Activated CD8-positive, alpha-beta memory T cell treated with anti-CD3 and anti-CD28 coated beads, Interleukin-2, amount 50 U/mL, for 1 hour (primary cell): Measurements from ENCODE around the gene FSD2.
"Not testable (repeated sequence)": the region's sequence is repeated elsewhere in the genome, so short reads cannot be mapped to it uniquely, and the experiment has no call there.

Experiments
- DNase-seq: peaks from one replicate; pipeline ENCODE4 v3.0.0-alpha.2; 2020; ENCODE audit errors: extremely low read depth

FSD2 gene

DNA sequence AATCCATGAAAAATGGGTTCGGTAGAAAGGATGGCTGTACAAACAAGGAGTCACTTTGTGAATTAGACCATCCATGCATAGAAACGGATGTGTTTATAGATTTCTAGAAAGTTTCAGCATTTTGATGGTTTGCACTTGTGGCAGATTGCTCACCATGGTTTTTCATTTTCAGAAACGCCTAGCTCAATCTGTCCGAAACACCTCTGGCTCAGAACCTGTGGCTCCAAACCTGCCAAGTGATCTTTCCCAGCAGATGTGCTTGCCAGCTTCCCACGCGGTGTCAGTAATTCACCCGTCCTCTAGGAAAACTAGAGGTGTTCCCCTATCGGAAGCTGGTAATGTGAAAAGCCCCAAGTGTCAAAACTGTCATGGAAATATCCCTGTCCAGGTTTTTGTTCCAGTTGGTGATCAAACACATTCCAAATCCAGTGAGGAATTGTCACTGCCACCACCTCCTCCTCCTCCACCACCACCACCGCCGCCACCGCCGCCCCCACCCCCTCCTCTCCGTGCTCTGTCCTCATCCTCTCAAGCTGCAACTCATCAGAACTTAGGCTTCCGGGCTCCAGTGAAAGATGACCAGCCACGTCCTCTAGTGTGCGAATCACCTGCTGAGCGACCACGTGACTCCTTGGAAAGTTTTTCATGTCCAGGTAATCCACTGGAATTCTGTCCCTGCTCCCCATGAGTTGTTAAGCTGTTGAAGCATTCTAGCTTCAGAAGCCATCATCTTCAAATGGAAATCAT lies 24.7 kb upstream of the FSD2 start:
- DNase-seq, result no peak

GRCh38 chr15:82829234-82829633 lies 23.4 kb upstream of the FSD2 start:
- no peak for DNase-seq

DNA sequence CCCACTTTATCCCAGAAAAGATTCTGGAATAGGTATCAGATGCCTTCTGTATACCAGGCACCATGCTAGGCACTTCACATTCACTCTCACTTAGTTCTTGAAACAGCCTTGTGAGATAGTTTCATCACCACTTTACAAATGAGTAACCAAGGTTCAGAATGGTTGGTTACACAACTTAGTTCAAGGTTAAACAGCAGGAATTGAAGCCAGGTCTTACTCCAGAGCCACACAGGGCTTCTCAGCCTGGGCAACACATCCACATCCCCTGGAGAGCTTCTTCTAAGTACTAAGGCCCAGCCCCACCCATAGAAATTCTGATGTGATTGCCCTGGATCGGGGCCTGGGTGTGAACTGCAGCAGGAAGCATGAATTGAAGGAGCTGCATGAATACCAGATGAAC lies 22.2 kb upstream of the FSD2 start:
- no peak for DNase-seq

DNA sequence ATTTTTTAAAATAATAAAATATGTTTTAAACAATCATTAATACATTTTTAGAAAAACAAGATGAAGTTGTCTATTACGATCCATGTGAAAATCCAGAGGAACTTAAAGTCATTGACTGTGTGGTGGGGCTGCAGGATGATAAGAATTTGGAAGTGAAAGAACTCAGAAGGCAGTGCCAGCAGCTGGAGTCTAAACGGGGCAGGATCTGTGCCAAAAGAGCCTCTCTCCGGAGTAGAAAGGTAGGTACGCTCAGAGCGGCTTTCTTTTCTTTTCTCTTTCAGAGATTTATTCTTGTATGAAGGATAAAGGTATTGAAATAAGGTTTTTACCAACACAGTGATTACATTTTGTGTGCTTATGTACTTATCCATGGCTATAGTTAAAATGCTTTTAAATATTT lies 17.2 kb upstream of the FSD2 start:
- no peak for DNase-seq

DNA sequence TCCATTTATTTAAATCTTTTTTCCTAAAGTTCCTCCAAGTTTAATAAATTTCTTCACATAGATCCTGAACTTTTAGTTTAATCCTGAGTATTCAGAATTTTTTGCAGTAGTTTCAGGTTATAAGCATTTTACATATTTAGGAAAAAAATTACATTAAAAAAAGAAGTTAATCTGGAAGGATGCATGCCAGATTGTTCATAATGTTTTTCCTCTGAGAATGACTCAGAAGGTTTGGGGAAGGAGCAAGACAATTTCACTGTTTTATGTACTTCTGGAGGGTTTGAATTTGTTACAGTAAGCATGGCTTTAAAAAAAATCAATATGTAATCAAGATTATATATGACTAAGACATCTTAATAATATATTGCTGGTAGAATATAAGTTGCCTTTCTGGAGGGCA lies 16.0 kb upstream of the FSD2 start:
- not testable (repeated sequence) for DNase-seq

DNA sequence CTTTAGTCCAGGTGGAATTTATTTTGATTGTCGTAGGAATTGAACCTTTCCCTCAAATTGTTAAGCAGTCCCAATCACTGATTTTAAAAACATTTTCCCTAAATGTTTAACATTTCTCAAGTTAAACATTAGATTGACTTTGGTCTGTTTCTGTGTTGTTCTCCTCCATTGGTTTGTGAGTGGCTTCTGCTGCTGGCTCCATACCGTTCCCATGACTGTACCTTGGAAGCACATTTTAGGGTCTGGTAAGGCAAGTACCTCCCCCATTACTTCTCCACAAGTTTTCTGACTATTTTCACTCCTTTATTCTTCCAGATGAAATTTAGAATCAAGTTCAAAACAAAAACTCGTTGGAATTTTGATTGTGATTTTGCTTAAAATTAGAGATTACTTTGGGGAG lies 15.5 kb upstream of the FSD2 start:
- DNase-seq, result not testable (repeated sequence)

DNA sequence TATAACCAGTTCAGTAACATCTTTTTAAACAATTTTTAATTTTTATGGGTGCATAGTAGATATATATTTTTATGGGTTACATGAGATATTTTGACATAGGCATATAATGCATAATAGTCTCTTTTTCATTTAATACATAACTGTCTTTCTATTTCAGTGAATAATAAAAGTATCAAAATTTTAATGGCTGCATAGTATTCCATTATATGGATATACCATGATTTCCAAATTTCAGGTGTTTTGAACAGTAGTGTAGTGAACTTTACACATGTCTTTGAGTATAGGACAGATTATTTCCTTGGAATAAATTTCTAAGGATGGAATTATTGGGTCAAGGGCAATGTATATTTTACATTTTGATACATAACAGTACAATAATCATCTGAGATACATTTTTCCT lies 14.3 kb upstream of the FSD2 start:
- DNase-seq, result no peak

GRCh38 chr15:82812994-82813393 lies 7.1 kb upstream of the FSD2 start:
- no peak for DNase-seq

- DNase-seq, result no peak
Observed at GRCh38 chr15:82810890-82811426, 5.1 kb upstream of the FSD2 start.

DNA sequence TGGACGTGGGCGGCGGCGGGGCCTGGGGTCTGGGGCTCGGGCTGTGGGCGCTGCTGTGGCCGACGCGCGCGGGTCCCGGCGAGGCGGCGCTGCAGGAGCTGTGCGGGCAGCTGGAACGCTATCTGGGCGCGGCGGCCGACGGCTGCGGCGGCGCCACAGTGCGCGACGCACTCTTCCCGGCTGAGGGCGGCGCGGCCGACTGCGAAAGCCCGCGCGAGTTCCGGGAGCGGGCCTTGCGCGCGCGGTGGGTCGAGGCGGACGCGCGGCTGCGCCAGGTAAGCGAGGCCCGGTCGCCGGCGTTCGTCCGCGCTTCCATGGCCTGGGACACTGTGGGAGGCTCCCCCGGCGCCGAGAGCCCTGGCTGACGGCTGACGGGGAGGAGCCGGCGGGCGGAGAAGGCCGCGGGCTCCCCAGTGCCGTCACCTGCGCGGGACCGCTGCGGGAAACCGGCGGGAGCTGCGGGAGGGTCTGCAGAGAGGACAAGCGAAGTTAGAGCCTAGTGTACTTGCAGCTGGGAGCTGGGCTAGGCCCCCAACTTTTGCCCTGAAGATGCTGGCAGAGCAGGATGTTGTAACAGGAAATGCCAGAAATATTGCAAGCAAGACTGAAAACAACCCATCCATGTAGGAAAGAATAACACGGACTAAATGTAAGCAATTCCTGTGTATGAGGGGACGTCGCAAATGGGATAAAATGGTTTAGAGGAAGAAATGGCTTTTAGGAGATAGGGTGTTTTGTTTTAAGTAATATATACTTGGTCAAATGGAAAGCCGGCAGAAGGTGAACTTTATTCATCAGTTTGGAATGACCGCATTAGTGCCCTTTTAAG lies 4.4 kb upstream of the FSD2 start:
- no peak for DNase-seq

DNA sequence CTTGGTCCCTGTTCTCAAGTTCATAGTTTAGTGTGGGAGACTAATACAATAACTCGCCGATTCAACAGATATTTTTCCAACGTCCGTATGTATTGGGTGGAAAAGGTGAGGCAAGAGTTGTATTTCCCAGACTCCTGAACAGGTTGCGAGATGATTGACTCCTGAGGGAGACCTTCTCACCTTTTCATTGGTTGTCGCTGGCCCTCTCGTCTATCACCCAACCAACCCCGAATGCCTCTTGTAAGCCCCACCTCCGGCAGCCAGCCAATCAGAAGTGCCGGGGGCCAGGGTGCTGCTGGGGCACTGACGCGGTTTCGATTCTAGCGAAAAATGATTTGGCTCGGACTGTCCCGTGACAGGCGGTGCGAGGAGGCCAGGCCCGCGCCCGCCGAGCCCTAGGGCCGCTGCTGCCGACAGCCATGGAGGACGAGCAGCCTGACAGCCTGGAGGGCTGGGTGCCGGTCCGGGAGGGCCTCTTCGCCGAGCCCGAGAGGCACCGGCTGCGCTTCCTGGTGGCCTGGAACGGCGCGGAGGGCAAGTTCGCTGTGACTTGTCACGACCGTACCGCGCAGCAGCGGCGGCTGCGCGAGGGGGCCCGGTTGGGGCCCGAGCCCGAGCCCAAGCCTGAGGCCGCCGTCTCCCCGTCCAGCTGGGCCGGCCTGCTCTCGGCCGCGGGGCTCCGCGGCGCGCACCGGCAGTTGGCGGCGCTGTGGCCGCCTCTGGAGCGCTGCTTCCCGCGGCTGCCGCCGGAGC lies 3.6 kb upstream of the FSD2 start, which contains the start of gene WHAMM:
WHAMM (plus strand) TSS at position 321 of the 753 bp plus-strand sequence; CDS start at position 420, 99 bp downstream.
- peak; percentile 89 for DNase-seq

DNA sequence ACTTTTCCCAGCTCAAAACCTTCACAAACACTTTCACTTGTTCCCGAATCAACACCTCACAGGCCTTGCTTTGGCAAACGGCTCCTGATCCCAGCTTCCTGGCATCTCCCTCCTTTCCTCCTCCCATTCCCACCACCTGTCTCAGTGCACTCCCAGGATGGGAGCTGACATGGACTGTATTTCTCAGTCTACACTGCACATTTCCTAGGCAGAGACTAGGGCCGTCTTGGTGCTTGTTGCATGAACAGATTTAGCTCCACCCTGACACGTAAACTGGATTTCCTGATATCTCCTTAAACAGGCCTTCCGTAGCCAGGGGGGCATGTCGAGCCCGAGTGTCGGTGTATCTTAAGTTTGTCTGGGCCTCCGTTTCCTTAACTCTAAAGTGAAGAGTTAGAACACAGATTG lies 2.8 kb upstream of the FSD2 start:
- no peak for DNase-seq

DNA sequence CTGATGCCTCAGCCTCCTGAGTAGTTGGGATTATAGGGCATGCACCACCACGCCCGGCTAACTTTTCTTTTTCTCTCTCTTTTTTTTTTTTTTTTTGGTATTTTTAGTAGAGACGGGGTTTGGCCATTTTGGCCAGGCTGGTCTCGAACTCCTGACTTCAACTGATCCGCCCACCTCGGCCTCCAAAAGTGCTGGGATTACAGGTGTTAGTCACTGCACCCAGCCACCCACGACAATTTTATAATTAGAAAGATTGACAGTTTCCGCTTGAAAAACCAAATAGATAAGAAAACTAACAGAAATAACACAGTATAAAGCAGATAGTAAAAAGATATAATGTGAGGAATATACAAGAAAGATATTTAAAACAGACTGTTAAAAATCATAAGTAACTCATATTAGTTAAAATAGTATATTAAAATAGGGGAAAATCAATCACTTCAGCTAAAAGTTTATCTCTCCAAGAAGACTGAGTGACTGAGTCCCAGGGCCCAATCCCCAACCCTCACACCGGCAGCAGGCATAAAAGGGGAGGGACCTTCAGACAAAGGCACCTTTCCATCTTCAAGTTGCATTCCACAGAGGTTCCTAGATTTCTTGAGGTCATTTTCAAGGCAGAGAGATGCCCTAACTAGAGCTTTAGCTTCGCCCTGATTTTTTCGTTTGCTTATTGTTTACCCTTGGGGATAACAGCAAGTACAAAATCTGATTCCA lies 2.2 kb upstream of the FSD2 start:
- no peak for DNase-seq

DNA sequence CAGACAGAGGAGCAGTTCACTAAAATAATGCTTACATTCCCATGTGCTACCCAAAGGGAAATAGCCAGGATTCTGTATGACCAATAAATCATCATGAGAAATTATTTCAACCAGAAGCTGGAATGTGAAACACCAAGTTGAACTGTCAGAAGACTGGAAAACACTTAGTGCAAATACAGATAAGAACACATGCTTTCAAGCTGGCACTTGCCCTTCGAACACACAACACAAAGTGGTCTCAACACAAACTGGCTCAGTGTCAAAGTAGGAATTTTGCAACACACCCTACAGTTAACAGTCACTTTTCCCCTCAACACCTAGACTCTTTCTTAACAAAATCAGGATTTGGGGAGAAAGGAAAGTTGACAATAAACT lies 1.3 kb downstream of the FSD2 start:
- DNase-seq, result no peak

DNA sequence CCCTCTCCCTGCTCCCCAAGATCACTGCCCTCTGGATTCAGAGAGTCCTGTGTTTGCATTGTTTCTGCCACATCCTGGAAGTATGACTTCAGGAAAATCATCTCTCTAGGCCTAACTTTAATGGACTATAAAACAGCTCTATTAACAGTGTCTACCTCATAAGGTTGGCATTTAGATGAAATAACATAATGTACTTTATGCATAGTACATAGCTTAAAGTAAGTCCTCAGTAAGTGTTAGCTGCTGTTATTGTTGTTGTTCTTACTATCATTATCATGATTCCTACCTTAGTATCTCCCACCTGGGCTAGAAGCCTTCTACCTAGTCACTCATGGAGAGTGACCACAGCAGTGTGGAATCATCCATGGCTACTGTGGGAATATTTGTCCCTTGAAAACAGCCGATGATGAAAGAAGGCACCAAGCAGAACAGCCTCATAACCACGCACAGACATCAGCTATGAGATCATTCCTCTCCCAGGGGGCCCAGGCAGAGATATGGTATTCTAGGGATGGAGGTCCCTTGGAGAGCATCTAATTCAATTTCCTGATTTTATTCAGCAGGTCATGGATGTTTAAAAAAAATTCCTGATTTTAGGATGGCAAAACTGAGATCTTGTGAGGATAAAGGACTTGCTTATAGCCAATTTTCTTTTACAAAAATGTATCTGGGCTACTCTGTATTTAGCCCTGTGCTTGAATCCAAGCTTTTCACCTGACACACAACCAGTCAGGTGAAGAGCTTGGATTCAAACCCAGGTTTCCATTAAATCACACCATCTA lies 1.9 kb downstream of the FSD2 start:
- no peak for DNase-seq

- DNase-seq, result no peak
Observed at GRCh38 chr15:82802497-82802896, 3.4 kb downstream of the FSD2 start.

DNA sequence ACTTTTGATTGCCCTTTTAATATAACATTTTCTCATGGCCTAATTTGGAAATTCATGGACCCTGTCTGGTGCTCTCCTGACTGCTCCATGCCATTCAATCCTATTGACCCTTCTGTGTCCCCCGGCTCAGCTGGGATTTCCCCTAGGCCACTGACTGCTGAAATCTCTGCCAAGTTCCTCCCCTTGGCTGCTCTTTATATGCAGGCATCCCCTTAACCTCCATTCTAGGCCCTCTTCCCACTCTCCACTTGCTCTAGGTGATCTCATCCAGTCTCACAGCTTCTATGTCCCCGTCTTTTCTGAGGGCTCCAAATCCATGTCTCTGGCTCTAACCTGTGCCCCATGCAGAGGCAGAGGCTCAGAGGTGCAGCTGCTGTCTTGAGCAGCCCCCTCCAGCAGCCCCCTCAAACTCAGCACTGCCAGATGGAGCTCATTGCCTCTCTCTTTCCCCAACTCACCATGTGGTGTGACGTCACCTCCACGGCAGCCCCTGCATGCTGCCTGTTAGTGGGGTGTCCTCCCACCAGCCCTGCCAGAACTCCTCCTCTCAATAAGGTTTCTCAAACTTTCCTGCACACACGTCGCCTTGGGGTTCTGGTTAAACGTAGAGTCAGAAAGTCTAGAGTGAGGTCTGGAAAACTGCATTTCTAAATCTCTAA lies 6.6 kb downstream of the FSD2 start:
- no peak for DNase-seq

DNA sequence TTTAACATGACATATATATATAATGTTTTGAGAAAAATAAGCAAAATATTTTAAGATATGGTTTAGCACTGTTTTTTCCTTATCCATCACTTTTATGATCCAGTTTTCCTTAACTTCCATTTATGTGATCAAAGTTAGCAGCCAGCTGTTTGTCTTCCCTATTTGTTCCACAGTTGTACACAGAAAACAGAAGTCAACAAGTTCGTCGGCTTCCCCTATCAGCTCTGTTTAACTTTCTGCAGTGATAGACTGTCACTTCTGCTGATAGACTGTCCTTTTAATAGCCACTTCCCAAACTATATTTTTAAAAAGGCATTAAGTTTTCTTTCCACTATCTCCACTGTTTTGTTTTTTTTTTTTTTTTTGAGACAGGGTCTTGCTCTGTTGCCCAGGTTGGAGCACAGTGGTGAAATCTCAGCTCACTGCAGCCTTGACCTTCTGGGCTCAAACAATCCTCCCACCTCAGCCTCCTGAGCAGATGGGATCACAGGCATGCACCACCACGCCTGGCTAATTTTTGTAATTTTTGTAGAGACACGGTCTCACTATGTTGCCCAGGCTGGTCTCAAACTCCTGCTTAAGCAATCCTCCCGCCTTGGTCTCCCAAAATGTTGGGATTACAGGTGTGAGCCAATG lies 7.2 kb downstream of the FSD2 start:
- no peak for DNase-seq

DNA sequence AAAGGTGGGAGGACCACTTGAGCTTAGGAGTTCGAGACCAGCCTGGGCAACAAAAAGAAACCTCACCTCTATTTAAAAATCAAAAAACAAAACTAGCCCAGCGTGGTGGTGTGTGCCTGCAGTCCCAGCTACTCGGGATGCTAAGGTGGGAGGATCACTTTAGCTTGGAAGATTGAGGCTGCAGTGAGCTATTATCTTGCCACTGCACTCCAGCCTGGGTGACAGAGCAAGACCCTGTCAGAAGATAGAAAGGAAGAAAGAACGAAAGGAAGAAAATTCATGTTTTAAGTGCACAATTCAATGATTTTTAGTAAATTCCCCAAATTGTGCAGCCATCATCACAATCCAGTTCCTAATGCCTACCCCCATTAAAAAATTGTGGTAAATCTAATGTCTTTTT lies 7.8 kb downstream of the FSD2 start:
- no peak for DNase-seq

GRCh38 chr15:82793737-82794136 lies 12.1 kb downstream of the FSD2 start:
- no peak for DNase-seq
